PC-9 (cell line): Measurements from ENCODE around the gene PCLO.

ENCODE experiments used
- EZH2 ChIP-seq: fragments of 200-600 bp; sonication (generic); IDR thresholded peaks from 2 replicates; pipeline ENCODE4 v1.8.0; 2017; ENCODE audit warnings: antibody characterized with exemption, low read depth
- TF ChIP-seq, protein P1 (sequence below): fragments of 200-600 bp; sonication (generic); conservative IDR thresholded peaks from 2 replicates; pipeline ENCODE4 v1.6.1; 2017; ENCODE audit warnings: mixed run types, antibody characterized with exemption, mild to moderate bottlenecking, moderate library complexity

DNA sequence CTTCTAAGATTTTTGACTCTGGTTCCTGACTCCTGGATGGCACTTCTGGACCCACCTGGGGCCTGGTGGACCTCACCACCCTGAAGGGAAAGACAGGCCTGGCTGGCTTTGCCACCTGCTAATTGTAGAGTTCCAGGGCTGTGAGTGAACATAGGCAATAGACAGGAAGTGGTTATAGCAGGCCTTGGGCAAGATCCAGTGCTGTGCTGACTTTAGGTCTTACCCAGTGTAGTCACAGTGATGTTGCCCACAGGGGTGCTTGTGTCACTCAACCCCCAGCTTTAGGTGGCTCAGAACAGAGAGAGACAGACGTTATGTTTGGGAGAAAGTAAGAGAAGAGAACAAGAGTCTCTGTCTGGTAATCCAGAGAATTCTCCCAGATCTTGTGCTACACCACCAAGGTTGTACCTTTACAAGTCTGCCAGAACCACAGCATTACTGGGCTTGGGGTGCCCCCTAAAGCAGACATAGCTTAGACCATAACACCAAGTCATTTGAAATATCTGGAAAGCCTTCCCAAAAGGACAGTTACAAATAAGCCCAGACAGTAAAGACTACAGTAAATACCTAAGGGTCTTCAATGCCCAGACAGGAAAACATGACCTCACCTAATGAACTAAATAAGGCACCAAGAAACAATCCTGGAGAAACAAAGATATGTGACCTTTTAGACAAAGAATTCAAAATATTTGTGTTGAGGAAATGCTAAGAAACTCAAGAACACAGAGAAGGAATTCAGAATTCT is 303.4 kb downstream of the PCLO start:
- TF ChIP-seq, protein P1, sequence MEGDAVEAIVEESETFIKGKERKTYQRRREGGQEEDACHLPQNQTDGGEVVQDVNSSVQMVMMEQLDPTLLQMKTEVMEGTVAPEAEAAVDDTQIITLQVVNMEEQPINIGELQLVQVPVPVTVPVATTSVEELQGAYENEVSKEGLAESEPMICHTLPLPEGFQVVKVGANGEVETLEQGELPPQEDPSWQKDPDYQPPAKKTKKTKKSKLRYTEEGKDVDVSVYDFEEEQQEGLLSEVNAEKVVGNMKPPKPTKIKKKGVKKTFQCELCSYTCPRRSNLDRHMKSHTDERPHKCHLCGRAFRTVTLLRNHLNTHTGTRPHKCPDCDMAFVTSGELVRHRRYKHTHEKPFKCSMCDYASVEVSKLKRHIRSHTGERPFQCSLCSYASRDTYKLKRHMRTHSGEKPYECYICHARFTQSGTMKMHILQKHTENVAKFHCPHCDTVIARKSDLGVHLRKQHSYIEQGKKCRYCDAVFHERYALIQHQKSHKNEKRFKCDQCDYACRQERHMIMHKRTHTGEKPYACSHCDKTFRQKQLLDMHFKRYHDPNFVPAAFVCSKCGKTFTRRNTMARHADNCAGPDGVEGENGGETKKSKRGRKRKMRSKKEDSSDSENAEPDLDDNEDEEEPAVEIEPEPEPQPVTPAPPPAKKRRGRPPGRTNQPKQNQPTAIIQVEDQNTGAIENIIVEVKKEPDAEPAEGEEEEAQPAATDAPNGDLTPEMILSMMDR = no peak
- TF ChIP-seq EZH2 = no peak
